Measurements from ENCODE around the gene PKDREJ. TPM values are rescaled to one million over a fixed set of nuclear protein-coding genes. Genes with fewer than 3 reads are reported as not detected.

Gene PKDREJ
- total and polyA plus RNA-seq, 8 donors, result under 0.01 to 0.10 (median 0.06) TPM; not detected in 5

- H3K9me3 ChIP-seq, result no peaks in the 10 kb centered on the region
- H3K4me3 ChIP-seq, result no peak overlapping the region
- DNase-seq, result no peak
- H3K4me1 ChIP-seq, result peaks cover 14 to 31% (median 21%) of the 10 kb centered on the region in 4 donors
- peaks cover 57 to 90% (median 76%) of the 10 kb centered on the region in 4 donors for H3K36me3 ChIP-seq
- no peaks in the 10 kb centered on the region for H3K27me3 ChIP-seq
- no peak overlapping the region for H3K27ac ChIP-seq
- intact Hi-C loops (cut with DNase I; ENCODE audit: low total_unique reads), result no loop called here
- WGBS, 5 donors, result 92 to 100% (median 95%) methylated on average over 1 to 12 of the region's 12 CpGs
- TF ChIP-seq POLR2AphosphoS5 (IDR thresholded peaks at IDR 0.05) (no peak), POLR2A (IDR thresholded peaks at IDR 0.05) (no peak), EP300 (IDR thresholded peaks at IDR 0.05) (no peak), CTCF (IDR thresholded peaks at IDR 0.05) (no peak)
Measured at GRCh38 chr22:46273432-46274148, 10.4 kb upstream of the PKDREJ start.

- Histone ChIP-seq H3K27ac (no peak overlapping the region), H3K36me3 (peaks cover 50 to 83% (median 69%) of the 10 kb centered on the region in 4 donors), H3K27me3 (no peaks in the 10 kb centered on the region), H3K4me3 (no peak overlapping the region), H3K9me3 (no peaks in the 10 kb centered on the region), H3K4me1 (peaks cover 14 to 36% (median 27%) of the 10 kb centered on the region in 4 donors)
- TF ChIP-seq EP300 (IDR thresholded peaks at IDR 0.05) (no peak), POLR2AphosphoS5 (IDR thresholded peaks at IDR 0.05) (no peak), CTCF (IDR thresholded peaks at IDR 0.05) (no peak), POLR2A (IDR thresholded peaks at IDR 0.05) (no peak)
- DNase-seq, result no peak
- 84 to 96% (median 94%) methylated on average over 10 to 12 of the region's 12 CpGs for WGBS, 5 donors
- intact Hi-C loops (cut with DNase I; ENCODE audit: low total_unique reads), result no loop called here
Measured at GRCh38 chr22:46272762-46273431, 9.8 kb upstream of the PKDREJ start.

- peaks cover 16 to 40% (median 31%) of the 10 kb centered on the region in 4 donors for H3K4me1 ChIP-seq
- no peak overlapping the region for H3K4me3 ChIP-seq
- H3K27ac ChIP-seq, result no peak overlapping the region
- intact Hi-C loops (cut with DNase I; ENCODE audit: low total_unique reads), result no loop called here
- no peaks in the 10 kb centered on the region for H3K27me3 ChIP-seq
- DNase-seq, result no peak
- TF ChIP-seq POLR2A (IDR thresholded peaks at IDR 0.05), result no peak
- no peak for TF ChIP-seq POLR2AphosphoS5 (IDR thresholded peaks at IDR 0.05)
- TF ChIP-seq EP300 (IDR thresholded peaks at IDR 0.05), result no peak
- no peak for TF ChIP-seq CTCF (IDR thresholded peaks at IDR 0.05)
- 94 to 99% (median 96%) methylated on average over 8 of the region's 8 CpGs for WGBS, 5 donors
- H3K9me3 ChIP-seq, result no peaks in the 10 kb centered on the region
- H3K36me3 ChIP-seq, result peaks cover 43 to 76% (median 62%) of the 10 kb centered on the region in 4 donors
Measured at GRCh38 chr22:46272196-46272595, 9.1 kb upstream of the PKDREJ start.

- peak in 1 of 2 donors; percentile 54 for DNase-seq
- Histone ChIP-seq H3K4me3 (peak overlapping the region in 2 of 4 donors; percentile 76 to 94), H3K36me3 (peaks cover 25 to 52% (median 38%) of the 10 kb centered on the region in 4 donors), H3K9me3 (no peaks in the 10 kb centered on the region), H3K4me1 (peaks cover 20 to 44% (median 37%) of the 10 kb centered on the region in 4 donors), H3K27me3 (no peaks in the 10 kb centered on the region), H3K27ac (peak overlapping the region; percentile 5 to 92 (median 88))
- intact Hi-C loops (cut with DNase I; ENCODE audit: low total_unique reads), result no loop called here
- 43 to 63% (median 56%) methylated on average over 11 of the region's 11 CpGs for WGBS, 5 donors
- TF ChIP-seq POLR2A (IDR thresholded peaks at IDR 0.05) (no peak), POLR2AphosphoS5 (IDR thresholded peaks at IDR 0.05) (no peak), EP300 (IDR thresholded peaks at IDR 0.05) (no peak), CTCF (IDR thresholded peaks at IDR 0.05) (no peak)
Measured at GRCh38 chr22:46269564-46269963, 6.4 kb upstream of the PKDREJ start.

All from stomach (tissue), 9 donors.